Esophagus muscularis mucosa (tissue), 4 donors: ENCODE results near the gene FAM120B.

Experiments used
- EP300 ChIP-seq: sonication (generic); formaldehyde crosslinking; IDR thresholded peaks from one replicate; pipeline ENCODE4 v1.6.1; 2017; ENCODE audit warnings: antibody characterized with exemption
- POLR2A ChIP-seq: fragments of 450-650 bp; IDR thresholded peaks from one replicate; pipeline ENCODE4 v1.6.1; 2017; ENCODE audit warnings: antibody characterized with exemption, moderate library complexity, mild to moderate bottlenecking, low read depth
- POLR2AphosphoS5 ChIP-seq, 2 donors: sonication (generic); formaldehyde crosslinking; IDR thresholded peaks; one replicate each; pipeline ENCODE4 v1.6.1; 2017; ENCODE audit warnings: antibody characterized with exemption in 2 of 2
- TF ChIP-seq, protein P1 (sequence below), 3 experiments: fragments of 200-600 bp in 2 of 3; fragments of 450-650 bp in 1 of 3; sonication (generic) in 2 of 3; IDR thresholded peaks; one replicate each; pipeline ENCODE4 v1.5.1; 2017 to 2019; ENCODE audit warnings: antibody characterized with exemption in 3 of 3, mild to moderate bottlenecking in 2 of 3, moderate library complexity in 1 of 3

DNA sequence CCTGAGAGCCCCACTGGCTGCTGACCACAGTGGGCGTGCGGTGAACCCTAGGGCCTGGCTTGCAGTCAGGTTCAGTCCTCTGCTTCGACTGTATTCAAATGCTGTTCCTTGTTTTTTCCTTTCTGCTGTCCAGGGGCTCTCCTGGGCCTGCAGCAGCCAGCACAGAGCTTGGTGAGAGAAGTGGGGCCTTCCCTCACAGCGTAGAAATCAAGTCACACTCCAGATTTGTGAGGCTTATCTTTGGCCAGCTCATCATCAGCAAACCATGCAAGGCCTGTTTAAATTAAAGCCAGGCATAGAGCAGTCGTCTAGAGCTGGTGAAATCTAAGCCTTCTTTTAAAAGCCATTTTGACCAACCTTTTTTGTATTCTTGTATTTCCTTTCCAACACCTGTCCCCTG lies 8.4 kb downstream of the FAM120B start:
- TF ChIP-seq, protein P1, sequence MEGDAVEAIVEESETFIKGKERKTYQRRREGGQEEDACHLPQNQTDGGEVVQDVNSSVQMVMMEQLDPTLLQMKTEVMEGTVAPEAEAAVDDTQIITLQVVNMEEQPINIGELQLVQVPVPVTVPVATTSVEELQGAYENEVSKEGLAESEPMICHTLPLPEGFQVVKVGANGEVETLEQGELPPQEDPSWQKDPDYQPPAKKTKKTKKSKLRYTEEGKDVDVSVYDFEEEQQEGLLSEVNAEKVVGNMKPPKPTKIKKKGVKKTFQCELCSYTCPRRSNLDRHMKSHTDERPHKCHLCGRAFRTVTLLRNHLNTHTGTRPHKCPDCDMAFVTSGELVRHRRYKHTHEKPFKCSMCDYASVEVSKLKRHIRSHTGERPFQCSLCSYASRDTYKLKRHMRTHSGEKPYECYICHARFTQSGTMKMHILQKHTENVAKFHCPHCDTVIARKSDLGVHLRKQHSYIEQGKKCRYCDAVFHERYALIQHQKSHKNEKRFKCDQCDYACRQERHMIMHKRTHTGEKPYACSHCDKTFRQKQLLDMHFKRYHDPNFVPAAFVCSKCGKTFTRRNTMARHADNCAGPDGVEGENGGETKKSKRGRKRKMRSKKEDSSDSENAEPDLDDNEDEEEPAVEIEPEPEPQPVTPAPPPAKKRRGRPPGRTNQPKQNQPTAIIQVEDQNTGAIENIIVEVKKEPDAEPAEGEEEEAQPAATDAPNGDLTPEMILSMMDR (IDR thresholded peaks at IDR 0.05): no peak
- TF ChIP-seq POLR2AphosphoS5 (IDR thresholded peaks at IDR 0.05) (no peak), POLR2A (no peak), EP300 (no peak)
